KBM-7 (cell line): ENCODE results near the gene PNMA6F.

ENCODE experiments used
- DNase-seq: peaks from one replicate; pipeline ENCODE4 v3.0.0-alpha.2; 2015
- in situ Hi-C: fragments of 300-500 bp; cut with MboI; formaldehyde crosslinking; loops from 2 replicates; pipeline ENCODE4 v1.14.3; 2020; ENCODE audit warnings: low sequenced_read_pairs, low pct_unique_long_range_greater_than_20kb, mixed read lengths

PNMA6F gene

GRCh38 chrX:153321381-153322124 is at the start of gene PNMA6F:
PNMA6F (minus strand) TSS chrX:153321767; CDS start chrX:153320674, 1,093 bp downstream.
- in situ Hi-C loops, result no loop called here
- no peak for DNase-seq

- in situ Hi-C loops, result no loop called here
- no peak for DNase-seq
Measured at GRCh38 chrX:153371256-153371655, 49.7 kb upstream of the PNMA6F start.

GRCh38 chrX:153370293-153371055 is 48.9 kb upstream of the PNMA6F start:
- in situ Hi-C loops, result no loop called here
- DNase-seq, result no peak

GRCh38 chrX:153366878-153367538 is 45.4 kb upstream of the PNMA6F start:
- no peak for DNase-seq
- in situ Hi-C loops, result no loop called here

GRCh38 chrX:153366119-153366518 is 44.6 kb upstream of the PNMA6F start:
- in situ Hi-C loops, result no loop called here
- DNase-seq, result no peak

- in situ Hi-C loops, result no loop called here
- no peak for DNase-seq
Measured at GRCh38 chrX:153365670-153366069, 44.1 kb upstream of the PNMA6F start.

GRCh38 chrX:153361781-153362397 is 40.3 kb upstream of the PNMA6F start:
- in situ Hi-C loops, result no loop called here
- DNase-seq, result peak; percentile 64

- in situ Hi-C loops, result no loop called here
Measured at GRCh38 chrX:153357877-153358276, 36.3 kb upstream of the PNMA6F start.

GRCh38 chrX:153353416-153353815 is 31.8 kb upstream of the PNMA6F start:
- in situ Hi-C loops, result no loop called here
- no peak for DNase-seq

More at GRCh38 chrX:153357877-153358276, 36.3 kb upstream of the PNMA6F start:
- DNase-seq, result no peak

GRCh38 chrX:153352858-153353257 is 31.3 kb upstream of the PNMA6F start:
- no peak for DNase-seq
- in situ Hi-C loops, result no loop called here

- in situ Hi-C loops, result no loop called here
- no peak for DNase-seq
Measured at GRCh38 chrX:153351981-153352380, 30.4 kb upstream of the PNMA6F start.

- no peak for DNase-seq
- in situ Hi-C loops, result no loop called here
Measured at GRCh38 chrX:153349952-153350351, 28.4 kb upstream of the PNMA6F start.

- in situ Hi-C loops, result no loop called here
- DNase-seq, result no peak
Measured at GRCh38 chrX:153348421-153348820, 26.9 kb upstream of the PNMA6F start.

GRCh38 chrX:153347530-153347929 is 26.0 kb upstream of the PNMA6F start:
- no peak for DNase-seq
- in situ Hi-C loops, result no loop called here

GRCh38 chrX:153343674-153344073 is 22.1 kb upstream of the PNMA6F start:
- in situ Hi-C loops, result no loop called here
- DNase-seq, result no peak

- no peak for DNase-seq
- in situ Hi-C loops, result no loop called here
Measured at GRCh38 chrX:153342762-153343558, 21.4 kb upstream of the PNMA6F start.

GRCh38 chrX:153340111-153340510 is 18.5 kb upstream of the PNMA6F start:
- in situ Hi-C loops, result no loop called here
- DNase-seq, result no peak

- no peak for DNase-seq
- in situ Hi-C loops, result no loop called here
Measured at GRCh38 chrX:153339662-153340061, 18.1 kb upstream of the PNMA6F start.

- in situ Hi-C loops, result no loop called here
- DNase-seq, result peak; percentile 81
Measured at GRCh38 chrX:153338836-153339235, 17.3 kb upstream of the PNMA6F start.
